Measurements from ENCODE around the gene CREBRF. TPM values are rescaled to one million over a fixed set of nuclear protein-coding genes. Genes with fewer than 3 reads are reported as not detected.
A peak's percentile ranks its signal among the peaks of the same experiment; 100 is the strongest.

CREBRF gene
- total and polyA plus RNA-seq, 2 of the 8 experiments (the other 6 are each of a cell fraction or from before 2014, with no cell fraction given), result 1.2 to 4.7 TPM

DNA sequence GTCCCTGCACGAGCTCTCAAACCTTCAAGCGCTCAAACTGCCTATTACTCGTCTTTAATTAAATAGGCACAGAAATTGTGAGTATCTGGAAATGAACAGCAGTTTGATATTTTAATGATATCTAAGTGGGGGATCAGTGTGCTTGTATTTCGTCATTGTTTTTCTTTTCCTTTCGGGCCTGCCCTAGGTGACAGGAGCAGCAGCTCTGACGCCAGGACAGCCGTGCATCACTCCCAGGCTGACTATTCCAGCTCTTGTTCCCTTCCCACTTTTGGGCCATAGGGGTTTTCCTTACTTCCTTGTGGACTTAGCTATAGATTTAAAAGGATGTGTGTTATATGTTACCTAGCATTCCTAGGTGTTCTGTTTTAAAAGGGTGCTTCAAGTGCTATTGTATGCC lies 97.7 kb downstream of the CREBRF start:
- WGBS, 2 experiments (ENCODE audit: extremely low coverage in 1 of 2, insufficient coverage in 1 of 2, insufficient read length in 1 of 2, insufficient replicate concordance in 2 of 2, low coverage in 1 of 2, low lambda C conversion rate in 2 of 2, missing lambda C conversion rate in 1 of 2), result 88% methylated on average over 7 of the region's 7 CpGs; no CpG with 5 or more reads in 1 of the 2 experiments
- no peaks in the 10 kb centered on the region for H3K79me1 ChIP-seq (ENCODE audit: low read depth, low read length)
- H3K4me1 ChIP-seq (replicated peaks in 1 of 4; ENCODE audit: control insufficient read depth in 3 of 4, insufficient read depth in 4 of 4, low read length in 3 of 4), result no peaks in the 10 kb centered on the region
- H3K27ac ChIP-seq (ENCODE audit: low read depth, low read length), result no peak overlapping the region
- H3K4me2 ChIP-seq (ENCODE audit: insufficient read depth in 1 of 2, low read depth in 2 of 2, low read length in 2 of 2), result no peak overlapping the region
- no peak overlapping the region for H3K56ac ChIP-seq (replicated peaks; ENCODE audit: insufficient read length, low read depth, low read length)
- H3K4me3 ChIP-seq (ENCODE audit: extremely low read depth in 1 of 4, insufficient read depth in 2 of 4, low read depth in 3 of 4, low read length in 4 of 4), result no peak overlapping the region
- no peaks in the 10 kb centered on the region for H3K79me2 ChIP-seq (ENCODE audit: control insufficient read depth in 1 of 2, insufficient read depth in 2 of 2, low read length in 2 of 2)
- no peak overlapping the region for H4K8ac ChIP-seq (ENCODE audit: extremely low read depth, insufficient read depth, low read length)
- no peak overlapping the region for H2BK12ac ChIP-seq (ENCODE audit: low read depth, low read length)
- H3K9me3 ChIP-seq (ENCODE audit: insufficient read depth in 2 of 2, low read depth in 1 of 2, low read length in 1 of 2), result no peaks in the 10 kb centered on the region
- H2BK120ac ChIP-seq (replicated peaks; ENCODE audit: low read depth, low read length), result no peak overlapping the region
- H3K4ac ChIP-seq (replicated peaks; ENCODE audit: insufficient read length, low read depth, low read length), result no peak overlapping the region
- no peak overlapping the region for H3K23ac ChIP-seq (ENCODE audit: insufficient read length)
- peak in 1 of 2 experiments; percentile 6 for DNase-seq (ENCODE audit: low read depth in 1 of 2, low spot score in 2 of 2)
- H4K5ac ChIP-seq (ENCODE audit: insufficient read length, low read depth, low read length), result no peak overlapping the region
- peaks cover 0 to 4% of the 10 kb centered on the region in 2 experiments for H4K20me1 ChIP-seq (replicated peaks in 1 of 2; ENCODE audit: control insufficient read depth in 1 of 2, insufficient read depth in 2 of 2, low read length in 2 of 2)
- no peak overlapping the region for H2AFZ ChIP-seq (ENCODE audit: low read length)
- no peak overlapping the region for H2AK5ac ChIP-seq (ENCODE audit: low read depth, low read length)
- H3K14ac ChIP-seq (ENCODE audit: insufficient read length), result no peak overlapping the region
- peaks cover 0 to 8% (median 0%) of the 10 kb centered on the region in 4 experiments; a peak in 4 of 8 replicates for H3K36me3 ChIP-seq (ENCODE audit: control insufficient read depth in 2 of 4, insufficient read depth in 4 of 4, low read length in 3 of 4)
- ChIA-PET CTCF (ENCODE audit: partially characterized antibody) (interaction anchor here (0.8 to 1.6 kb wide), 5 partner anchors 9 to 14 kb away, joined by 3 to 6 read pairs (median 5); partner anchors contain the start of gene BNIP1), POLR2A (ENCODE audit: partially characterized antibody) (no interaction called here)
- H4K91ac ChIP-seq (replicated peaks; ENCODE audit: insufficient read length, low read length), result no peak overlapping the region
- H3K9ac ChIP-seq (replicated peaks in 1 of 4; ENCODE audit: extremely low read depth in 1 of 4, low read depth in 3 of 4, low read length in 3 of 4), result no peak overlapping the region
- no peaks in the 10 kb centered on the region for H3K23me2 ChIP-seq (ENCODE audit: low read depth, low read length)
- no peak overlapping the region for H2BK20ac ChIP-seq (ENCODE audit: low read length)
- H3K27me3 ChIP-seq (replicated peaks in 1 of 4; ENCODE audit: control insufficient read depth in 3 of 4, extremely low read depth in 1 of 4, insufficient read depth in 3 of 4, low read length in 3 of 4), result no peaks in the 10 kb centered on the region
- no peak for FAIRE-seq
- H2BK5ac ChIP-seq (ENCODE audit: low read depth, low read length), result no peak overlapping the region
- no peak overlapping the region for H2BK15ac ChIP-seq (ENCODE audit: low read length)
- H3K18ac ChIP-seq (ENCODE audit: extremely low read depth, low read length), result no peak overlapping the region
- no peak for TF ChIP-seq HDAC6 (IDR thresholded peaks at IDR 0.05; ENCODE audit: low read depth, low read length)
- TF ChIP-seq RXRA (IDR thresholded peaks at IDR 0.05; ENCODE audit: insufficient read depth, low read depth, low read length), result no peak
- no peak for TF ChIP-seq EP300 (IDR thresholded peaks at IDR 0.05; ENCODE audit: borderline replicate concordance in 1 of 2, low read depth in 2 of 2, low read length in 2 of 2)
- no peak for TF ChIP-seq HDAC2 (IDR thresholded peaks at IDR 0.05; ENCODE audit: borderline replicate concordance in 1 of 2, low read depth in 2 of 2, low read length in 2 of 2)
- TF ChIP-seq RAD21 (IDR thresholded peaks at IDR 0.05 in 1 of 2, conservative IDR thresholded peaks at IDR 0.05 in 1 of 2; ENCODE audit: low read depth in 2 of 2, low read length in 2 of 2), result no peak
- TF ChIP-seq ZNF274 (IDR thresholded peaks at IDR 0.05; ENCODE audit: borderline replicate concordance, extremely low read depth, low read length), result no peak
- no peak for TF ChIP-seq CREB1 (IDR thresholded peaks at IDR 0.05)
- TF ChIP-seq SIX5 (IDR thresholded peaks at IDR 0.05; ENCODE audit: low read depth, low read length), result no peak
- no peak for TF ChIP-seq MAFK (IDR thresholded peaks at IDR 0.05; ENCODE audit: low read depth, low read length)
- no peak for TF ChIP-seq FOSL1 (IDR thresholded peaks at IDR 0.05; ENCODE audit: insufficient read depth, low read depth, low read length)
- no peak for TF ChIP-seq TBP (IDR thresholded peaks at IDR 0.05; ENCODE audit: low read depth, low read length)
- TF ChIP-seq CEBPB (IDR thresholded peaks at IDR 0.05; ENCODE audit: low read depth, low read length), result no peak
- no peak for TF ChIP-seq SUZ12 (IDR thresholded peaks at IDR 0.05; ENCODE audit: low read length)
- TF ChIP-seq SIRT6 (IDR thresholded peaks at IDR 0.05; ENCODE audit: low read length), result no peak
- TF ChIP-seq SP4 (IDR thresholded peaks at IDR 0.05; ENCODE audit: low read length), result no peak

Data from H1 (cell line).